Fibroblast of peridontal ligament (primary cell): ENCODE measurements around the gene BMP4.
A peak's percentile ranks its signal among the peaks of the same experiment; 100 is the strongest.
"Not testable (repeated sequence)": the region's sequence is repeated elsewhere in the genome, so short reads cannot be mapped to it uniquely, and the experiment has no call there.

Experiments used
- DNase-seq: peaks from one replicate; pipeline ENCODE4 v3.0.0-alpha.2; 2010; ENCODE audit errors: extremely low read depth

BMP4 gene

GRCh38 chr14:53956427-53957201 lies at the start of gene BMP4:
BMP4 (minus strand) TSS chr14:53956825; CDS start chr14:53952222, 4,603 bp downstream.
- DNase-seq = no peak

GRCh38 chr14:54003064-54003463 lies 46.4 kb upstream of the BMP4 start:
- no peak for DNase-seq

- peak; percentile 68 for DNase-seq
Measured at GRCh38 chr14:54002653-54003052, 46.0 kb upstream of the BMP4 start.

GRCh38 chr14:54001189-54001878 lies 44.7 kb upstream of the BMP4 start:
- no peak for DNase-seq

- peak; percentile 19 for DNase-seq
Measured at GRCh38 chr14:54000341-54000811, 43.8 kb upstream of the BMP4 start.

GRCh38 chr14:53999061-53999488 lies 42.5 kb upstream of the BMP4 start:
- DNase-seq = peak; percentile 70

GRCh38 chr14:53996041-53996440 lies 39.4 kb upstream of the BMP4 start:
- DNase-seq = no peak

- no peak for DNase-seq
Measured at GRCh38 chr14:53993920-53994607, 37.4 kb upstream of the BMP4 start.

- no peak for DNase-seq
Measured at GRCh38 chr14:53990978-53991377, 34.4 kb upstream of the BMP4 start.

- DNase-seq = not testable (repeated sequence)
Measured at GRCh38 chr14:53986718-53987117, 30.1 kb upstream of the BMP4 start.

- DNase-seq = not testable (repeated sequence)
Measured at GRCh38 chr14:53984958-53985357, 28.3 kb upstream of the BMP4 start.

- no peak for DNase-seq
Measured at GRCh38 chr14:53983112-53983511, 26.5 kb upstream of the BMP4 start.

- DNase-seq = no peak
Measured at GRCh38 chr14:53982546-53982945, 25.9 kb upstream of the BMP4 start.

- DNase-seq = peak; percentile 82
Measured at GRCh38 chr14:53979747-53980642, 23.4 kb upstream of the BMP4 start.

GRCh38 chr14:53979113-53979681 lies 22.6 kb upstream of the BMP4 start:
- DNase-seq = peak; percentile 59

GRCh38 chr14:53978194-53978593 lies 21.6 kb upstream of the BMP4 start:
- no peak for DNase-seq

- DNase-seq = no peak
Measured at GRCh38 chr14:53975444-53975843, 18.8 kb upstream of the BMP4 start.

- no peak for DNase-seq
Measured at GRCh38 chr14:53971521-53971920, 14.9 kb upstream of the BMP4 start.

- no peak for DNase-seq
Measured at GRCh38 chr14:53969326-53969725, 12.7 kb upstream of the BMP4 start.

- peak; percentile 9 for DNase-seq
Measured at GRCh38 chr14:53968726-53969125, 12.1 kb upstream of the BMP4 start.

- peak; percentile 6 for DNase-seq
Measured at GRCh38 chr14:53967606-53968005, 11.0 kb upstream of the BMP4 start.
